Neuronal stem cell (in vitro differentiated cells): ENCODE results near the gene DNAAF1.

Experiments used
- DNase-seq: peaks from one replicate; pipeline ENCODE4 v3.0.0-alpha.2; 2013; ENCODE audit warnings: low spot score
- H2AFZ ChIP-seq: one replicate; pipeline ENCODE4 v1.6.1; 2013; ENCODE audit warnings: mild to moderate bottlenecking, low read length, inconsistent platforms
- H2AK5ac ChIP-seq: 2 replicates; pipeline ENCODE4 v1.6.1; 2013; ENCODE audit warnings: low read depth, mild to moderate bottlenecking, inconsistent platforms, low read length, moderate library complexity, mixed read lengths
- H2BK120ac ChIP-seq: 2 replicates; pipeline ENCODE4 v1.6.1; 2013; ENCODE audit warnings: low read depth, mild to moderate bottlenecking, inconsistent platforms, low read length, moderate library complexity, mixed read lengths
- H2BK12ac ChIP-seq: one replicate; pipeline ENCODE4 v1.6.1; 2013; ENCODE audit warnings: low read length, inconsistent platforms
- H2BK15ac ChIP-seq: 2 replicates; pipeline ENCODE4 v1.6.1; 2013; ENCODE audit warnings: mild to moderate bottlenecking, low read length, inconsistent platforms, mixed read lengths
- H2BK5ac ChIP-seq: one replicate; pipeline ENCODE4 v1.6.1; 2013; ENCODE audit warnings: inconsistent platforms, mild to moderate bottlenecking, low read length, moderate library complexity
- H3K14ac ChIP-seq: one replicate; pipeline ENCODE4 v1.6.1; 2013; ENCODE audit warnings: low read length, inconsistent platforms
- H3K18ac ChIP-seq: 2 replicates; pipeline ENCODE4 v1.6.1; 2013; ENCODE audit warnings: low read length, inconsistent platforms
- H3K23ac ChIP-seq: 2 replicates; pipeline ENCODE4 v1.6.1; 2013; ENCODE audit warnings: low read depth, mild to moderate bottlenecking, mixed read lengths, low read length, inconsistent platforms; ENCODE audit not compliant: poor library complexity
- H3K27ac ChIP-seq: replicated peaks from 3 replicates; pipeline ENCODE4 v1.5.1; 2013; ENCODE audit warnings: low read length, inconsistent platforms
- H3K27me3 ChIP-seq, 3 experiments: 2 replicates each; pipeline ENCODE4 v1.6.1; 2013; ENCODE audit warnings: low read length in 3 of 3, mild to moderate bottlenecking in 2 of 3, inconsistent platforms in 1 of 3, low read depth in 1 of 3, mixed read lengths in 1 of 3, moderate library complexity in 1 of 3; ENCODE audit not compliant: control insufficient read depth in 3 of 3, insufficient read depth in 3 of 3
- H3K36me3 ChIP-seq, 2 donors: replicated peaks in 1 of 2; 2 replicates each; pipeline ENCODE4 v1.6.1; 2013; ENCODE audit warnings: low read length in 2 of 2; ENCODE audit not compliant: control insufficient read depth in 2 of 2, insufficient read depth in 2 of 2
- H3K4ac ChIP-seq: 2 replicates; pipeline ENCODE4 v1.6.1; 2013; ENCODE audit warnings: inconsistent platforms, mild to moderate bottlenecking, low read length, moderate library complexity
- H3K4me1 ChIP-seq, 2 donors: 1 replicate in 1 of 2; 2 replicates in 1 of 2; pipeline ENCODE4 v1.6.1; 2013; ENCODE audit warnings: low read length in 2 of 2, low read depth in 1 of 2; ENCODE audit not compliant: control insufficient read depth in 2 of 2, insufficient read depth in 1 of 2
- H3K4me2 ChIP-seq: one replicate; pipeline ENCODE4 v1.6.1; 2013; ENCODE audit warnings: mild to moderate bottlenecking, low read length, inconsistent platforms; ENCODE audit not compliant: insufficient read depth, poor library complexity, severe bottlenecking
- H3K4me3 ChIP-seq, 2 donors: 2 replicates each; pipeline ENCODE4 v1.5.1; 2013; ENCODE audit warnings: low read length in 2 of 2, mild to moderate bottlenecking in 2 of 2, inconsistent platforms in 1 of 2, moderate library complexity in 1 of 2
- H3K79me1 ChIP-seq: one replicate; pipeline ENCODE4 v1.6.1; 2013; ENCODE audit warnings: low read depth, mild to moderate bottlenecking, inconsistent platforms, low read length, moderate library complexity
- H3K9ac ChIP-seq: one replicate; pipeline ENCODE4 v1.6.1; 2013; ENCODE audit warnings: mild to moderate bottlenecking, low read depth, low read length, inconsistent platforms; ENCODE audit not compliant: poor library complexity
- H3K9me3 ChIP-seq, 2 donors: replicated peaks in 1 of 2; 2 replicates each; pipeline versions ENCODE3 to v1.6.1; 2013; ENCODE audit warnings: low read length in 2 of 2, mild to moderate bottlenecking in 2 of 2, inconsistent platforms in 1 of 2, low read depth in 1 of 2, mixed read lengths in 1 of 2, moderate library complexity in 1 of 2; ENCODE audit not compliant: control insufficient read depth in 2 of 2, insufficient read depth in 1 of 2
- H4K8ac ChIP-seq: one replicate; pipeline ENCODE4 v1.6.1; 2013; ENCODE audit warnings: low read depth, mild to moderate bottlenecking, inconsistent platforms, low read length, moderate library complexity
- H4K91ac ChIP-seq: one replicate; pipeline ENCODE4 v1.6.1; 2013; ENCODE audit warnings: low read length, low read depth, mild to moderate bottlenecking, inconsistent platforms; ENCODE audit not compliant: poor library complexity
- WGBS, 2 donors: extraction: QIAGEN DNeasy Blood & Tissue Kit; methylation state at CpG; one replicate each; pipeline ENCODE4 v1.1.7; 2013; ENCODE audit warnings: missing lambda C conversion rate in 2 of 2, mixed read lengths in 1 of 2; ENCODE audit not compliant: insufficient read length in 2 of 2, insufficient replicate concordance in 1 of 2; ENCODE audit errors: extremely low coverage in 2 of 2; 5-methylcytosine and 5-hydroxymethylcytosine counted together

DNAAF1 gene

GRCh38 chr16:84107921-84108320 is 37.2 kb upstream of the DNAAF1 start:
- H2AK5ac ChIP-seq: no peak overlapping the region
- H3K23ac ChIP-seq: no peak overlapping the region
- no peak overlapping the region for H3K9ac ChIP-seq
- H2BK120ac ChIP-seq: no peak overlapping the region
- H2BK15ac ChIP-seq: no peak overlapping the region
- H3K4me2 ChIP-seq: no peak overlapping the region
- peaks cover 18% of the 10 kb centered on the region for H3K79me1 ChIP-seq
- H3K14ac ChIP-seq: no peak overlapping the region
- H3K9me3 ChIP-seq: no peaks in the 10 kb centered on the region
- H2BK12ac ChIP-seq: no peak overlapping the region
- no peak overlapping the region for H3K4ac ChIP-seq
- no peak overlapping the region for H4K8ac ChIP-seq
- no peaks in the 10 kb centered on the region for H3K27me3 ChIP-seq
- no peak for DNase-seq
- no peak overlapping the region for H3K4me3 ChIP-seq
- H2BK5ac ChIP-seq: no peak overlapping the region
- H2AFZ ChIP-seq: no peak overlapping the region
- no peak overlapping the region for H3K18ac ChIP-seq
- H3K27ac ChIP-seq: no peak overlapping the region
- no CpG with 5 or more reads among the region's 2 CpGs for WGBS, 2 donors
- H3K4me1 ChIP-seq: peaks cover 0 to 2% of the 10 kb centered on the region in 2 donors
- H3K36me3 ChIP-seq: peaks cover 1 to 33% of the 10 kb centered on the region in 2 donors
- no peak overlapping the region for H4K91ac ChIP-seq

DNA sequence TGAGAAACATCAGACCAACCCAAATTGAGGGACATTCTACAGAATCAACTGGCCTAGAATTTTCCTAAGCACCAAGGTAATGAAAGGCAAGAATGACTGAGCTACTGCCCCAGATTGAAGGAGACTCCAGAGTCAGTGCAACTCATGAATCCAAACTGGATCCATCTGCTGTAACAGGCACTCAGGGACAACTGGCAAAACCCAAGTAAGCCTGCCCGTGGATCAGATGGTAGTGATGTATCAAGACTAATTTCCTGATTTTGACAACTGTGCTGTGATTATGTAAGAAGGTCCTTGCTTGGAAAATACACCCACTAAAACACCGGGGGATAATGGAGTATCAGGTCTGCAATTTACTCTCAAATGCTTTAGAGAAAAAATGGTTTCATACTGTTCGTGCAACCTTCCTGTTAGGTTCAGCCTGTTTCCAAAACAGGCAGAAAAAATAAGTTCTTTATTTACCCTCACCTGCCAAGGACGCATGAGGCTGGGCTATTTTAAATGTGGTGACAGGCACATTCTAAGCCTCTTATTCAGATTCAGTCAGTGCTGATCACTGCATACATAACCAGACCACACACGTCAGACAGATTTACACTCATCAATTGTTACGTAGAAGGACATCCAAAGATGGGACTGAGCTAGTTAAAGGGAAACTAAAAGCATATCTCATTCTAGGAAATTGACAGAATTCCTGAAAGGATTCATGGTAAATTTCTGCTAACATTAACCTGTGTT is 35.3 kb upstream of the DNAAF1 start:
- Histone ChIP-seq H3K23ac (no peak overlapping the region), H3K14ac (no peak overlapping the region), H2BK5ac (no peak overlapping the region), H2BK15ac (no peak overlapping the region), H2AFZ (no peak overlapping the region), H3K9me3 (no peaks in the 10 kb centered on the region), H3K18ac (no peak overlapping the region), H2BK12ac (no peak overlapping the region), H3K27ac (no peak overlapping the region), H3K9ac (no peak overlapping the region), H3K4me3 (no peak overlapping the region), H2BK120ac (no peak overlapping the region), H4K8ac (no peak overlapping the region), H3K4me2 (no peak overlapping the region), H3K4me1 (peaks cover 0 to 2% of the 10 kb centered on the region in 2 donors), H3K4ac (no peak overlapping the region), H2AK5ac (no peak overlapping the region), H4K91ac (no peak overlapping the region), H3K36me3 (peaks cover 1 to 33% of the 10 kb centered on the region in 2 donors), H3K79me1 (peaks cover 18% of the 10 kb centered on the region), H3K27me3 (no peaks in the 10 kb centered on the region)
- WGBS, 2 donors: no CpG with 5 or more reads among the region's 6 CpGs
- DNase-seq: no peak

DNA sequence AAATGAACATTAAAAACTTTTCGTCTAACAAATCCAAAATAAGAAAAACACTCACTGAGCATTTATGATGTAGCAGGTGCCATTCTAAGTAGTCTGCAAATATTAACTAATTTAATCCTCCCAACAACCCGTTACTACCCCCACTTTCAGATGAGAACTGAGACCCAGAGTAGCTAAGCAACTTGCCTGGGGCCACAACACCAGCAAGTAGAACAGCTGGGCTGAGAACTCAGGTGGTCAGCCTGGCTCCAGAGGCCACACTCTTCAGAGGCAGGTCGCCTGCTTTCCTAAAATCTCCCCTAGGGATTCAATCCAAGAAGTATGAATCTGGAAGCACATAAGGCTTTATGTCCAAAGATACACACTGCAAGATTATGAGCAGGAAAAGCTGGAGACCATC is 34.6 kb upstream of the DNAAF1 start:
- Histone ChIP-seq H3K9me3 (no peaks in the 10 kb centered on the region), H4K91ac (no peak overlapping the region), H3K36me3 (peaks cover 1 to 32% of the 10 kb centered on the region in 2 donors), H2BK12ac (no peak overlapping the region), H3K4me3 (no peak overlapping the region), H2BK120ac (no peak overlapping the region), H3K27me3 (no peaks in the 10 kb centered on the region), H4K8ac (no peak overlapping the region), H3K18ac (no peak overlapping the region), H3K4me2 (no peak overlapping the region), H3K79me1 (peaks cover 14% of the 10 kb centered on the region), H3K4me1 (peaks cover 2% of the 10 kb centered on the region in 2 donors), H3K9ac (no peak overlapping the region), H2BK15ac (no peak overlapping the region), H2BK5ac (no peak overlapping the region), H3K27ac (no peak overlapping the region), H3K4ac (no peak overlapping the region), H2AK5ac (no peak overlapping the region), H3K23ac (no peak overlapping the region), H3K14ac (no peak overlapping the region), H2AFZ (no peak overlapping the region)
- WGBS, 2 donors: no CpG with 5 or more reads among the region's 3 CpGs
- no peak for DNase-seq

GRCh38 chr16:84111525-84111924 is 33.6 kb upstream of the DNAAF1 start:
- H3K18ac ChIP-seq: no peak overlapping the region
- H3K4me3 ChIP-seq: no peak overlapping the region
- peaks cover 1 to 27% of the 10 kb centered on the region in 2 donors for H3K36me3 ChIP-seq
- no peak overlapping the region for H2AK5ac ChIP-seq
- no peak overlapping the region for H3K4me2 ChIP-seq
- H3K79me1 ChIP-seq: peaks cover 11% of the 10 kb centered on the region
- no peak overlapping the region for H3K4ac ChIP-seq
- H3K9me3 ChIP-seq: no peaks in the 10 kb centered on the region
- H2BK5ac ChIP-seq: no peak overlapping the region
- peaks cover 2 to 3% of the 10 kb centered on the region in 2 donors for H3K4me1 ChIP-seq
- no peak overlapping the region for H2BK120ac ChIP-seq
- no peak overlapping the region for H4K91ac ChIP-seq
- H3K27me3 ChIP-seq: no peaks in the 10 kb centered on the region
- no CpG with 5 or more reads among the region's 3 CpGs for WGBS, 2 donors
- H2BK15ac ChIP-seq: no peak overlapping the region
- DNase-seq: no peak
- no peak overlapping the region for H3K14ac ChIP-seq
- no peak overlapping the region for H2AFZ ChIP-seq
- no peak overlapping the region for H3K23ac ChIP-seq
- H2BK12ac ChIP-seq: no peak overlapping the region
- no peak overlapping the region for H4K8ac ChIP-seq
- no peak overlapping the region for H3K9ac ChIP-seq
- H3K27ac ChIP-seq: no peak overlapping the region
